Hippocampal formation (tissue), 2 donors: Measurements from ENCODE around the gene INTS6L.

Experiments used
- DNase-seq, 2 donors: peaks; one replicate each; lab custom pipeline; 2025; lab: John Stamatoyannopoulos, UW

The INTS6L gene

GRCh38 chrX:135520553-135521404 is at the start of gene INTS6L:
TSS of gene INTS6L (plus strand) at chrX:135520660. CDS start at chrX:135520993, 333 bp downstream.
- peak; percentile 75 to 77 for DNase-seq

- no peak for DNase-seq
Observed at GRCh38 chrX:135476378-135476777, 44.1 kb upstream of the INTS6L start.

- peak; percentile 10 to 34 for DNase-seq
Observed at GRCh38 chrX:135477576-135477975, 42.9 kb upstream of the INTS6L start.

GRCh38 chrX:135480076-135480475 is 40.4 kb upstream of the INTS6L start:
- DNase-seq, result no peak

GRCh38 chrX:135481696-135482179 is 38.7 kb upstream of the INTS6L start:
- no peak for DNase-seq

- DNase-seq, result peak in 1 of 2 donors; percentile 14
Observed at GRCh38 chrX:135484641-135485289, 35.7 kb upstream of the INTS6L start.

GRCh38 chrX:135489542-135489941 is 30.9 kb upstream of the INTS6L start:
- no peak for DNase-seq

GRCh38 chrX:135490979-135491514 is 29.4 kb upstream of the INTS6L start:
- DNase-seq, result no peak

- no peak for DNase-seq
Observed at GRCh38 chrX:135494453-135494852, 26.0 kb upstream of the INTS6L start.

- no peak for DNase-seq
Observed at GRCh38 chrX:135497736-135498135, 22.7 kb upstream of the INTS6L start.

- no peak for DNase-seq
Observed at GRCh38 chrX:135498236-135498635, 22.2 kb upstream of the INTS6L start.

- no peak for DNase-seq
Observed at GRCh38 chrX:135505351-135505750, 15.1 kb upstream of the INTS6L start.

- no peak for DNase-seq
Observed at GRCh38 chrX:135509885-135510284, 10.6 kb upstream of the INTS6L start.

GRCh38 chrX:135512508-135513129 is 7.8 kb upstream of the INTS6L start:
- no peak for DNase-seq

GRCh38 chrX:135513130-135513515 is 7.3 kb upstream of the INTS6L start:
- DNase-seq, result no peak

GRCh38 chrX:135516376-135516775 is 4.1 kb upstream of the INTS6L start:
- no peak for DNase-seq

GRCh38 chrX:135518161-135518560 is 2.3 kb upstream of the INTS6L start:
- no peak for DNase-seq

GRCh38 chrX:135520022-135520552 is 373 bp upstream of the INTS6L start:
- DNase-seq, result no peak

- peak; percentile 73 to 85 for DNase-seq
Observed at GRCh38 chrX:135521405-135522131, 1.1 kb downstream of the INTS6L start.

GRCh38 chrX:135522132-135522530 is 1.7 kb downstream of the INTS6L start:
- no peak for DNase-seq
